ENCODE data around the gene ADAMTS2.

The ADAMTS2 gene

DNA sequence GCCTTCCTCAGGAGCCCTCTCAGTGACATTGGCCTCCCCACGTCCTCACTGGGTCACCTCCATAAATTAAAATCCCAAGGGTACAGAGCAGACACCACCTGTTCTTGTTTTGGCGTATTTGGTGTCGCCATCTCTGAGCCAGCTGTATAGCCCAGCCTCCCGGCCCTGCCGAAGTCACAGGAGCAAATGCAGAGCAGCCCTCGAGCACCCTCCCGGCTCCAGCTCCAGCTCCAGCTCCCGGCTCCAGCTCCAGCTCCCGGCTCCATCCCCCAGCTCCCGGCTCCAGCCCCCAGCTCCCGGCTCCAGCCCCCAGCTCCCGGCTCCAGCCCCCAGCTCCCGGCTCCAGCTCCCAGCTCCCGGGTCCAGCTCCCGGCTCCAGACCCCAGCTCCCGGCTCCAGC, 210.8 kb downstream of the ADAMTS2 start:
- no peak for DNase-seq

DNA sequence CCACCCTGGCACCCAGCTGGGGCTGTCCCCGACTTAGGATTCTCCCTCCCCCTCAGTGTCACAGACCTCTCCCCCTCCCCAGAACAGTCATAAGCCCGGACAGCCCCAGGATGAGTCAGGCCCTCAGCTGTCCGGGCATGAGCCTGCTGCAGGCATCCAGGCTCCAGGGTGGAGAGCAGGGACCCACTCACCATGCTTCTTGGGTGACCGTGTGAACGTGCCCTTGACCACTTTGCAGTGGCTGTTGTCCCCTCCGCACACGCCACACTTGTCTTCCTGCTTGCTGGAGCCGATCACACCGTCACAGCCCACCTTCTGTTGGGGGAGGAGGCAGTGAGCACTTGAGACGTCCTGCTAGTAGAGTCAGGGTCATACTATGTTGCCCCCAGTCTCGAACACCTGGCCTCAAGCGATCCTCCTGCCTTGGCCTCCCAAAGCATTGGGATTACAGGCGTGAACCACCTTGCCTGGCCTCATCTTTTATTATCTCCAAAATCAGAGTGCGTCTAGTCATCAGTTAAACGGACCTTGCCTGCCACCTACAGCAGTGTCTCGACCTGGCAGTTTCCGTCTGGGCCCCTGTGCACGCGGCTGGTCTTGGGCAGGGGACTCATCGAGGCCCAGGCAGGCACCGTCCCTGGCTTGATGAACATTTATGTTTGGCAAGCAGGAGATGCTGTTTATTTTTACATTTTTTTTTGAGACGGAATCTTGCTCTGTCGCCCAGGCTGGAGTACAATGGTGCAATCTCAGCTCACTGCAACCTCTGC, 212.5 kb downstream of the ADAMTS2 start:
- DNase-seq, result no peak

DNA sequence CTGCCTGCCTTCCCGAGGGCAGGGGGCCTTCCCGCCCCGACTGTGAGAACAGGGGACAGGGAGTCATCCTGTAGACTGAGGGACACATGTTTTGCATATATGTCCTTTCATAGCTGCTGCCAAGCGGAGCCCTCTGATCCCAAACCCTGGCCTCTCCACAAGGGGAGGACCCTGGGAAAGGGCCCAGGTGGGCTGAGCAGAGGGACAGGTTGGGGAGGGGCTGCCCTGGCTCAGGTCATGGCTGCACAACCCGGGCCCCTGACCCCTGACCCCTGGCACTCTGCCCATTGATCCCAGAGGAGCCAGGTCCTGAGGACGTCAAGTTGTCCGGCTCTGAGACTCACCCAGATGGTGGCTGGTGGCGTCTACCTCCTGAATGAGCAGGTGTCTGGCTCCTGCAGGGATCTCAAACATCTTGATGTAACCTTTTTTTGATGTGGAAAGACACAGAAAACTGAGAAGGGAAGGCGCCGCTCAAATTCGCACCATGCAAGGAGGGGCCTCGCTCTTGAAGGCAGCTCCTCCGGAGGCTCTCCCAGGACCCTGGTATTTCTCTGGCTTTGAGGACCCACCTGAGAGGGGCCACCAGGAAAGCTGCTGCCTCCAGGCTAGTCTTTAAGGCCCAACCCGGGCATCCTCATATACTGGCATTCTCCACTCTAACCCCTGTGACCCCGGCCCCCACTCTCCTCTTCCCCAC, 213.2 kb downstream of the ADAMTS2 start:
- no peak for DNase-seq

DNA sequence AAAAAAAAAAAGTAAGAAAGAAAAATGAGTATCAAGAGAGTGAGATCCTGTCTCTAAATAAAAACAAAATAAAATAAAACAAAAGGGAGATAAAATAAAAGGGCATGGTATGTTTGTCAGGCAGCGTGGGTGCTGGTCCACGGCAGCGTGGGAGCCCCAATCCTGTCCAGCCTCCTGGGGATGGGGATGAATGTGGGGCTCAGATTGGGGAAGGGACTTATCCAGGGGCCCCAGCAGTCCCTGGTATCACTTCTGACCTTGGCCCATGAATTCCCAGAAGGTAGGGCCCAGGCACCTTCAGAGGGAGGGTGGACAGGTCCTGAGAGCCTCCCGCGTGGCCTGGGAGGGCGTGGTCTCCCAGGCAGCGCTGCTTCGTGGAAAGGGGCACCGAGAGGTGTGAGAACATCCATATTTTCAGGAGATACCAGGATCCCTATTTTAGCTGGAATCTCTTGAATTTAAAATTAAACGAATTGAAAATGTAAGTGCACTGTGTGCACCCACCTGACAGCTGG, 213.9 kb downstream of the ADAMTS2 start:
- DNase-seq, result no peak

DNA sequence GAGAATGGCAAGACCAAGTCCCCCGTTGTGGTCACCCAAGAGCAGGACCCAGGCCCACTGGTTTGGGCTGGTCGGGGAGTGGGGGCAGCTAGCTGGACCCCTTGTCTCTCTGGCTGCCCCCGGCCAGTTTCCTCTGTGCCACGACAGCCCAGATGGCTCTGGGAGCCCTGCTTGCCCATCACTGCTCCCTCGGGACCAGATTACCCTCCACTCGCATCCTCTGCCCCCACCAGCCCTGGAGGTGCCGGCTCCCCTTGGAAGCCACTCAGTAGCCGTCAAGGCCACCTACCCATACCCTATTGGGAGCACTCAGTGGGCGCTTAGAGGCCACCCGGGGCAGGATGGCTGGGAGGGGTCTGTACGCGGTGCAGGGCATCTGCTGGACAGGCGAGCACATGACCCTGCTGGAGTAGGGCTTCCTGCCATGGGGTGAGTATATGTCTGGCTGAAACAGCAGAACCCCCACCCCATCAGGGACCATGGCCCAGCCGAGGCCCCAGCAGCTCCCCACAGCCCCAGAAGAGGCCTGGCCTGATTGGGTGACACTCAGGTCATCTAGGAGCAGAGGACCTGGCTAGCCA, 215.1 kb downstream of the ADAMTS2 start:
- no peak for DNase-seq

DNA sequence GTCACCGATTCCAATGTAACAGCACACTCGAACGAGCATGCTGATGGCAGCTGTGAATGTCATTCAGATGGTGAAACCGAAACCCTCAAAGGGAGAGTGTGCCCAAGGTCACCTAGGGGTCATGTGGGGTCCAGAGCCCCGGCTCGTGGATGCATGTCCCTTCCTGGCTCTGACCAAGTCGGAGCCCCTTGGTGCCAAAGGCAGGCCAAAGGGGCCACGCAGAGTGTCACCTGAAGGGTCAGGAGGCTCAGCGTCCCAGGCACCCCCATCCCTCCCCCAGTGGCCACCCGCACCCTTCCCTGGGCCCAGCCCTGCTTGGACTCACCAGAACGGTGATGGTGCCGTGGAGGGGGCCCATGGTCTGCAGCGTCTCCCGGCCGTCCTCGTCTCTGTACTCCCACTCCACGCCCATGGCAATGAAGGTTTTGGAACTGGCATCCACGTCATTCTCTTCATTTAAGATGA, 215.6 kb downstream of the ADAMTS2 start:
- DNase-seq, result no peak

DNA sequence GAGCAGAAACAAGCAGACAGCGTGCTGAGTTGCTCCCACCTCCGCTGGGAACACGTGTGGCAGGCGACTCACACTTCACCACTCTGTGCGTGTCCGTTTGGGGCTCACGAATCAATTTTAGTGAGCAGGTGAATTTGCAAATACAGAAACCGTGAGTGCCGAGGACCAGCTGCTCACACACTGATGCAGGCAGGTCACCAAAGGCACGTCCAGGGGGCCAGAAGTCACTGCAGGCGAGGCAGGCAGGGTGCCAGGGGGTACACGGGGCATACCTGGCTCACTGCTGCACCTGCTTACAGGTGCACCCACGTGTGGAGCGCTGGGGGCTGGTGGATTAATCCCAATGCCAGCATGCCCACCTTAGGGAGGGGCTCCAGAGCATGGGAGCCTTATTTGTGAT, 216.3 kb downstream of the ADAMTS2 start:
- no peak for DNase-seq

DNA sequence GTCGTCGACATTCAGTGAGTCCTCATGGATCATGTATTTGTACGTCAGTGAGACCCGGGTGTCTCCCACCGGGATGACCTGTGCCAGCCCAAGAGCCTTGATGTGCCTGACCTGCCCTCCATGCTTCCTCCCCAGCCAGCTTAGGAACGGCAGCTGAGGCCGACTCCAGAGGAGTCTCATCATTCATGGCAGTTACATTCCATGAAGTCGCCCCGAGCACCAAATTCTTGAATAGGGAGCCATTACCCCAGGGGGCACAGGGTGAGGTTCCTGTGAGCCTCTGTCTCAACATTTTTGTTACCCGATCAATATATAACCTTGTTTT, 217.3 kb downstream of the ADAMTS2 start:
- DNase-seq, result no peak

DNA sequence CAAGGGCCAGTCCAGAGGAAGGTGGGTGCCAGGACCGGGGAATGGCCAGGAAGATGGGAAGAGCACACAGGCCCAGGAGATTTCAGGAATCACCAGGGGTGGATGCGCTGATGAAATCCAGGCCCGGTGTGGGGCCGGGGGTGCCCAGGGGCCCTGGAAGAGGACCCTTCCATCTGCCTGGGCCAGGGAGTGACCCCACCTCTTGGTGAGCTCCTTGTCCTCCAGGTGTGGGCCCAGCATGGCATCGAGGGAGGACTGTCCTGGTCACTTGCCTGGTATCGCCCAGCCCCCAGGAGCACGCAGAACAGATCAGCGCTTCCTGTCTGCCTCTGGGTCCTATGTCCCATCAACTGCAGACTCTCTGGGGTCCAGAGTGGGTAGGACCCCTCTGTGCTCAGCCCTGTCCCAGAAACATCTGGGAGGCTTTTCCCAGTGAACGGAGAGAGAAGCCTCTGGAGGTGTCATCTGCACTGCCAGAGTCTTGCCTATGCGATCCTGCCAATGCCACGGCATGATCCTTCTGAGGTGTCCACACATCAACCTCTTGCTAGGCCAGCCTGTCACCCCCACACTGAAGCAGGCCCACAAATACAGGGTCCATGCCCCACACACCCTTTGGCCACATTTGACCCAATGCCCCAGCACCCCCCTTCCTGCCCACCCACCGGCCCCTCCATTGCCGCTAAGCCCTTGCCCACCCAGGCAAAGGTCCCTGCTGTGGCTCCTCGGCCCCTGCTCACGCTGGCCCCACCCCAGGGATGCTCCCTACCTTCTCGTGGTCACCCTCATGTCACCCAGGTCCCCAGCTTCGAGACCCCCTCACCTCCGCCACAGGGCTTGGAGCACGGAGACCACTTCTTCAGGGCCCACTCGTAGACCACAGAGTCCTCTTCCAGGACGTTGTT, 217.9 kb downstream of the ADAMTS2 start:
- no peak for DNase-seq

DNA sequence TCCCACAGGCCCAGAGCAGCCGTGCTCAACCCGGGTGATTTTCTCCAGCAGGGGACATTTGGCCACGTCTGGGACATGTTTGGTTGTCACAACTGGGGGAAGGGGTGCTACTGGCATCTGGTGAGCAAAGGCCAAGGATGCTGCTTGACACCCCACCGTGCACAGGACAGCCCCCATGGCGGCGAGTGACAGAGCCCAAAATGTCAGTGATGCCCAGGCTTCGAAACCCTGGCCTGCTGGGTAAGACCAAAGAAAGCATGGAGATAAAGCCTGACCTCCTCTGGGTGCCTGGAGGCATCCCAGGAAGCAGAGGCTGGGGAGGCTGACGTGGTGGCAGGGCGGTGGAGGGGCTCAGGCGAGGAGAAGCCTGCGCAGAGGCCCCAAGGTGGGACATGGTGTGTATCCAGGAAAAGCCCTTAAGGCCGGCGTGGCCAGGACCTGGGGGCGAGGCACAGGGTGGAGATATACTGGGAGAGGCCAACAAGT, 218.7 kb downstream of the ADAMTS2 start:
- DNase-seq, result no peak

DNA sequence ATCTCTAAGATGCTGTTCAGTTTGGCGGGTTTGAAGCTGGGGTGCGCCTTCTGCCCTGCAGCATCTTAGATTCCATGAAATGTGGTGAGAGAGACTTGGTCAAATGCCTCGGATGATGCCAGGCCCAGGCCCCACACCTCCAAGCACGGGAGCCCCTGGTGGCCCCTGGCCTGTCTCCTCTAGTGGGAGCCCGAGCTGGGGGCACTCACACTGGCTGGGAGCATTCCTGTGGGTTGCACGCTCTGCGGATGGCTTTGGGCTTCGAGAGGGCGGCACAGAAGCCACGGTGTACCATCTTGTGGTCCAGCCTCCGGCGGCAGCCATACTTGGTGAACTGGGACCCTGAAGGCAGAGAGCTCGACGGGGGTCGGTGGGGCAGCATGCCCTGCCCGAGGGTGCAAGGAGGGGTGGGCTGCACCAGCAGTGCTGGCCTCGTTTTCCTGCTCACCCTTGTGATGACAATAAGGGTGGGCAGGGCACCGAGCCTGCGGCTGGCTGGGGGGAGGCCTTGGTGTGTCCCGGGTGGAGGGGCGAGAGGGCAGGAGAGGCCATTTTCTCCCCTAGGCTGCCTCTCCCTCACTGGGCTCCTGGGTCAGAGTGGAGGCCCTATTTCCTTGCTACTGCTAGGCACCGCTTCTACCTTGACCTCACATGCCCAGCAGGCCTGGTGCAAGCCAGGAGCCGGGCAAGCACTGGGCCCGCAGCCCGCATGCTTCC, 219.3 kb downstream of the ADAMTS2 start:
- DNase-seq, result no peak

DNA sequence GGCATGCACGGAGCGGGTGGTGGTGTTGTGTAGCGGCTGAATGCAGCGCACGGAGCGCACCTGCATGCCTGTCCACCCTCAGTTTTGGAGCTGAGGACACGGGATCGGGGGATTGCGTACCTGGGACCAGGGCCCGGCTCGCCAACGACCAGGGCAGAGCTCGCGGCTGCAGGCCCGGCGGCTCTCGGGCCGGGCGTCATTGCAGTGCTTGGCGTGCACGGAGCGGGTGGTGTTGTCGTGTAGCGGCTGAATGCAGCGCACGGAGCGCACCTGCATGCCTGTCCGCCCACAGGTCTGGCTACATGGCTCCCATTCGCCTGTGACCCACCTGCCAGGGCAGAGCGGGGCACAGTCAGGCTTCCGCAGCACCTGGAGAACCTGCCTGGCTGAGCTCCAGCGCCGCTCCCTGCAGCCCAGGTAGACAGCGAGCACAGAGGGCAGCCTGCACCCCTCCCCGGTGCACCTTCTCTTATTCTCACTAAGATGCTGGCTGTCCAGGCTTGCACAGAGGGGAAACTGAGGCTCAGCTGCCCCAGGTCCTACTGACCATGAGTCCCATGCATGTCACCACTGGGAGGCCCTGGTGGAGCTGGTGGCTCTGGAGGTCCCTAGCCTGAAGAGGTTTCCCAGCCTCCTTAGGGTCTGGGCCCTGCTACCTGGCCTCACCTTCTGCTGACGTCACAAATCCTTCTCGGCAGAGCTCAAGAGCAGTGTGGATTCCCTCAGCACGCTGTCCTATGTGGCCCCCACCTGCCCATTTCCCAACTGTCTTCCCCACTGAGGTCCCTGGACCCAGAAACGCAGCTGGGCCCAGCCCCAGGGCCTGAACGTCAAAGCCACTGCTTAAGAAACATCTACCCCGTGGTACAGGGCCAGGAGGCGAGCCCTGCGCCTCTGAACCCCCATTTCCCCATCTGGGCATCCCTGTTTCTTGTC, 220.1 kb downstream of the ADAMTS2 start:
- no peak for DNase-seq

DNA sequence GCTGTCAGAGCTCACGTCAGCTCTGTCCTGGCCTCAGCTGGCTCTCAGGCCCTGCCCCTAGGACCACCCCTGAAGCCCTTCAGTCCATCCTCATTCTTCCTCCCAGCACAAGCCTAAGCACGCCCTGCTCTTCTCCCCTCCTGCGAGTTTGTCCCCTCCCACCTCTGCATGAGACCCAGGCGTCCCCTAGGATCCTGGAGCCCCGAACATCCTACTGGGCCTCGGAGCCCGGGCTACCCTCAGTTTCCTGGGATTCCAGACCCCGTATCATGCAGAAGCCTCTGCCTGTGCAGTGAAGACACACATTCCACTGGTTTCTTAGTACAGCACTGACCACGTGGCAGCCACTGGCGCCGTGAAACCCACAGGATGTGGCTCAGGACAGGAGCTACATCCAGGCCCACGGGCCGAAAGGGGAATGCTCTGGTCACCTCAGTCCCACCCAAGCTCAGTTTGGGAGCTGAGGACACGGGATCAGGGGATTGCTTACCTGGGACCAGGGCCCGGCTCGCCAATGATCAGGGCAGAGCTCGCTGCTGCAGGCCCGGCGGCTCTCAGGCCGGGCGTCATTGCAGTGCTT, 220.9 kb downstream of the ADAMTS2 start:
- no peak for DNase-seq

DNA sequence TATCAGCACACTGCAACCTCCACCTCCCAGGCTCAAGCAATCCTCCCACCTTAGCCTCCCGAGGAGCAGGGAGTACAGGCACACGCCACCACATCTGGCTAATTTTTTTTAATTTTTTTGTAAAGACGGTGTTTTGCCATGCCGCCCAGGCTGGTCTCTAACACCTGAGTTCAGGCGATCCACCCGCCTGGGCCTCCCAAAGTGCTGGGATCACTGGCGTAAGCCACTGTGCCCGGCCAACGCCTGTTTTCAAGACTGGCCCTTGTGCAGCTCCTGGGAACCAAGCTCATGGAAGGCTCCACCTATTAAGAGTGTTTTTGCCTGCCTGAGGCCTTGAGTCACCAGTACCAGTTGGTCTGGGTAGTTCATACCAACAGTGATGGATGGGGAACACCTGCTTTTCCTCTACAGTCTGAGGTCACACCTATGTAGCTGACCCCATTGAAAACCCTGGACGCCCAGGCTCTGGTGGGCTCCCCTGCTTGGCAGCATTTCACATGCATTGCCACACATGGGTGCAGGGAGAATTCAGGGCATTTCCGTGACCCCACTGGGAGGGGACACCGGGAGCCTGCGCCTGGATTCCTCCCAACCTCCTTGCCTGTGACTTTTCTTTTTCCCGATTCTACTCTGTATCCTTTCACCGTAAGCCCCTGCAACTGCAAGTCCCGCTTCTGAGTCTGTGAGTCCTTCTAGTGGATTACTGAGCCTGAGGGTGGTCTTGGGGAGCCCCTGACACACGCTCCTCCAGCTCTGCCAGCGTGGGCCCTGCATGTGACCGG, 221.6 kb downstream of the ADAMTS2 start:
- no peak for DNase-seq

DNA sequence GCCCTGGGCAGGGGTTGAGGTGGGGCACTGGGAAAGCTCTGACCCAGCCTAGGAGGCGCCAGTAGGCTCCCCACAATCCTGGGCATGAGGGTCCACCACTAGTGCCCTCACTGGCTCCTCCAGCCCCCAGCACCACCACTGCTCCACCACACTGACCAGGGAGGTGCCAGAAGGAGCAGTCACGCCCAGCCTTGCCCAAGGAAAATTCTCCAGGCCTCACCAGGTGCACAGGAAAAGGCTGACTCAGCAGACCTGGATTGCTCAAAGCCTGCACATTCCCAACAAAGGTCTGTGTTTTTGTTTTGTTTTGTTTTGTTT, 222.2 kb downstream of the ADAMTS2 start:
- DNase-seq, result no peak

DNA sequence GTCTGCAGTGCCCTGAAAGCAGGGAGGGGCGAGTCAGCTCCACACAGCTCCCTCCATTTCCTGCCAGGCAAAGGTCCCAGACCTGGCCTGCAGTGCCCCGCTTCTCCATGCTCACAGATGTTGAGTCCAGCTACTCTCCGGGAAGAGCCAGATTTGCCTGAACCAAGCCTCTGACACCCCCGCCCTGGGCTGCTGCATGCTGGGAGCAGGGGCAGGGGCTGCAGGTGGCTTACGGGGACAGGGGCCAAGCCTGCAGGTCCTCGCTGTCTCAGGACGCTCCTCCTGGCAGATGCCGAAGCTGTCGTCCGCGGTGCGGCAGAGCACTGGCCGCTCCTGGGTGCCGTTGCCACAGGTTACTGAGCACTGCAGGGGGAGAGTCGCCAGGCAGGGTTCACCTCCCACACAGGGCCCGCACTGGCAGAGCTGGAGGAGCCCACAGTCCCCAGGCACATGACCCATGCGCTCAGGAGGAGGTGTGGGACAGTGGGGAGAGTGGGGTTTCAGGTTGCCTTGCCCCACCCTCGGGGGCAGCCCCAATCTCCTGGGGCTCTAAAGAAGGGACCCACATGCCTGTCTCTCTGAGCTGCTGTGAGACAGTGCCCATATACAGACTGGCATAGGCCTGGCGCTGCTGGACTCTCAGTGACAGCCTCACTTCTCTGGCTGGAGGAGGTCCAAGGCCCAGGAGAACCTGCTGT, 222.7 kb downstream of the ADAMTS2 start:
- DNase-seq, result no peak

DNA sequence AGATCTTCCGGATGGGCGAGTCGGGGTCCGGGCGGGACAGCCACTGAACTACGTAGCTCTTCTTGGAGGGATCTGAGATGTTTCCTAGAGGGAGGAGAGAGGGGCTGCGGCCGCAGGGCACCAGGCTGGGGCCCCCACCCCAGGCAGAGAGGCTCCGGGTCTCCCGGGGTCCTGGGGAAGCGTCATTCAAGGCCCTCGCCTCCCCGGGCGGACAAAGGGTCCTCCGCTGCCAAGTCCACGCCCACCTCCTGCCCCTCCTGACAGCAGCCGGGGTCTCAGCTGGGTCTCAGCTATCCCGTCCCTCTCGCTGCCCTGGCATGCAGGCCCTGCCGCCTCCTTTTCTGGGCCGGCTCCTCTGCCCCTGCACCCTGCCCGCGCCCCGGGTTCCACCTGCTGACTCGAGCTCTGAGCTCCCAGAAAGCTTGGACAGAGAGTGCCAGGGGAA, 223.6 kb downstream of the ADAMTS2 start:
- no peak for DNase-seq

DNA sequence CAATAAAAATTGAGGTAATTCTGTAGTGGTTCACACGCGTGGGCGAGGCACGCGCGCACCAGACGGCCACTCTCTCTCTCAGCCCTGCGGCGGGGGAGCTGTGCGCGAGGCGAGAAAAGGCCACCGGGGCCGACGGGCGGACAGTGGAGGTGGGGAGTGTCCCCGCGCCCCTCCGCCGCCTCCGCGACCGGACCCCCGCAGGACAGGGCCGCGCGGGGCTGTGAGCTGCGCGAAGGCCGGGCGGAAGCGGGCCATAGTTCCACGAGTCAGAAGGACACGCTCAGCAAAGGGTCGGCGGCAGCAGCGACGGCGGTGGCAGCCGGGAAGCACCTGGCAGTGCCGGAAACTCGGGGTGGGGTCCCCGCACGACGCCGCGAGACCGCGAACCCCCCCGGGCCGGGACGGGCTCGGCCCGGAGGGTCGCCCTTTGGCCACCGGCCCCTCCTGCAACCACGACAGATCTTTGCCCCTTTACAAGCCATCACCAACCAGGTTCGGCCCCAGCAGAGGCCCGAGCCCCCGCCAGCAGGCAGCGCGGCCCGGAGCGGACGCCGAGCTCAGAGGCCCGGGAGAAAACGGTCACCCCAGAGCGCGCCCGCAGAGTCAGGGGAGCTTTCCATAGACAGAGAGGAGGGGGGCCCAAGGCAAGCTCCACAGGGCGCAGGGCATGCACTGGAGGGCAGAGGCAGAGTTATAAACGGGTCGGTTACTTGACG, 224.2 kb downstream of the ADAMTS2 start:
- no peak for DNase-seq

Data from NCI-H1694 (cell line).